Esophagus squamous epithelium (tissue), 5 donors: ENCODE results near the gene TNIK. TPM values are rescaled to one million over a fixed set of nuclear protein-coding genes. Genes with fewer than 3 reads are reported as not detected.
A peak's percentile ranks its signal among the peaks of the same experiment; 100 is the strongest.

Experiments used
- DNase-seq: peaks from one replicate; lab custom pipeline; 2025; lab: John Stamatoyannopoulos, UW
- H3K27ac ChIP-seq, 4 donors: fragments of 200-600 bp; sonication (generic); one replicate each; pipeline ENCODE4 v1.5.1; 2016 to 2019; ENCODE audit warnings: mild to moderate bottlenecking in 1 of 4
- H3K27me3 ChIP-seq, 4 donors: fragments of 200-600 bp; sonication (generic); 1 replicate in 3 of 4; 2 replicates in 1 of 4; pipeline versions ENCODE4 v1.5.1 to v1.6.0; 2017 to 2021; ENCODE audit warnings: antibody characterized with exemption in 1 of 4
- H3K36me3 ChIP-seq, 3 donors: fragments of 200-600 bp; sonication (generic); one replicate each; pipeline ENCODE4 v1.5.1; 2016 to 2019
- H3K4me1 ChIP-seq, 3 donors: fragments of 200-600 bp; sonication (generic); one replicate each; pipeline ENCODE4 v1.5.1; 2017 to 2019
- H3K4me3 ChIP-seq, 4 donors: fragments of 200-600 bp; sonication (generic); 1 replicate in 3 of 4; 2 replicates in 1 of 4; pipeline ENCODE4 v1.5.1; 2016 to 2019; ENCODE audit warnings: mild to moderate bottlenecking in 2 of 4, moderate library complexity in 1 of 4
- H3K9me3 ChIP-seq, 3 donors: fragments of 200-600 bp; sonication (generic); one replicate each; pipeline ENCODE4 v1.5.1; 2016 to 2019
- CTCF ChIP-seq, 6 experiments: fragments of 450-650 bp in 4 of 6; fragments of 200-600 bp in 2 of 6; sonication (generic) in 2 of 6; IDR thresholded peaks; one replicate each; pipeline ENCODE4 v1.5.1; 2016 to 2019; ENCODE audit warnings: antibody characterized with exemption in 6 of 6, mild to moderate bottlenecking in 4 of 6, moderate library complexity in 4 of 6
- POLR2A ChIP-seq, 4 donors: fragments of 450-650 bp; IDR thresholded peaks; one replicate each; pipeline ENCODE4 v1.6.1; 2017; ENCODE audit warnings: antibody characterized with exemption in 4 of 4, mild to moderate bottlenecking in 4 of 4, moderate library complexity in 3 of 4
- WGBS, 2 donors: methylation state at CpG; one replicate each; pipeline ENCODE4 v1.1.5; 2018; 5-methylcytosine and 5-hydroxymethylcytosine counted together
- intact Hi-C: fragments of 100-400 bp; cut with DNase I; formaldehyde crosslinking; loops from one replicate; pipeline ENCODE4 v1.15.0; 2022
- total RNA-seq, 4 donors: library from RNA; depleted of rRNA; stranded (reverse); fragments of >200 nt; gene quantifications; one replicate each; pipeline ENCODE4 v1.1.0, GENCODE V29; 2016
- donor health status: DM: yes; HTN: yes; CAD: no.

TNIK gene
- total RNA-seq, 4 donors from 2014 or later, result 2.2 to 11.6 (median 4.7) TPM

GRCh38 chr3:171301002-171301401, 159.2 kb downstream of the TNIK start:
- intact Hi-C loops, result no loop called here
- H3K36me3 ChIP-seq, result no peaks in the 10 kb centered on the region
- TF ChIP-seq CTCF (IDR thresholded peaks at IDR 0.05), result no peak
- no peak for TF ChIP-seq POLR2A (IDR thresholded peaks at IDR 0.05)
- no peak overlapping the region for H3K4me3 ChIP-seq
- 92 to 100% methylated on average over 1 of the region's 1 CpG for WGBS, 2 donors
- DNase-seq, result no peak
- H3K4me1 ChIP-seq, result peaks cover 0 to 5% (median 0%) of the 10 kb centered on the region in 3 donors
- H3K27ac ChIP-seq, result no peak overlapping the region
- no peaks in the 10 kb centered on the region for H3K27me3 ChIP-seq
- H3K9me3 ChIP-seq, result no peaks in the 10 kb centered on the region

GRCh38 chr3:171297951-171298350, 162.3 kb downstream of the TNIK start:
- Histone ChIP-seq H3K4me1 (peaks cover 0 to 7% (median 0%) of the 10 kb centered on the region in 3 donors), H3K4me3 (no peak overlapping the region), H3K27ac (no peak overlapping the region), H3K36me3 (no peaks in the 10 kb centered on the region), H3K27me3 (no peaks in the 10 kb centered on the region), H3K9me3 (no peaks in the 10 kb centered on the region)
- 0 to 50% methylated on average over 1 of the region's 1 CpG for WGBS, 2 donors
- TF ChIP-seq POLR2A (IDR thresholded peaks at IDR 0.05) (no peak), CTCF (IDR thresholded peaks at IDR 0.05) (no peak)
- DNase-seq, result no peak
- intact Hi-C loops, result no loop called here

- no peak for DNase-seq
- intact Hi-C loops, result no loop called here
- no peaks in the 10 kb centered on the region for H3K36me3 ChIP-seq
- no peak overlapping the region for H3K27ac ChIP-seq
- no peak overlapping the region for H3K4me3 ChIP-seq
- H3K9me3 ChIP-seq, result no peaks in the 10 kb centered on the region
- H3K27me3 ChIP-seq, result no peaks in the 10 kb centered on the region
- H3K4me1 ChIP-seq, result peaks cover 0 to 8% (median 0%) of the 10 kb centered on the region in 3 donors
- TF ChIP-seq CTCF (IDR thresholded peaks at IDR 0.05) (no peak), POLR2A (IDR thresholded peaks at IDR 0.05) (no peak)
- WGBS, 2 donors, result 85 to 88% methylated on average over 2 of the region's 2 CpGs
These were observed 163.0 kb downstream of the TNIK start for GRCh38 chr3:171297207-171297606.

GRCh38 chr3:171295484-171296373, 164.5 kb downstream of the TNIK start:
- Histone ChIP-seq H3K4me3 (no peak overlapping the region), H3K9me3 (no peaks in the 10 kb centered on the region), H3K4me1 (peaks cover 0 to 8% (median 0%) of the 10 kb centered on the region in 3 donors), H3K27ac (peak overlapping the region in 2 of 4 donors; percentile 10 to 23), H3K36me3 (no peaks in the 10 kb centered on the region), H3K27me3 (no peaks in the 10 kb centered on the region)
- WGBS, 2 donors, result 50 to 60% methylated on average over 4 to 5 of the region's 5 CpGs
- no peak for DNase-seq
- intact Hi-C loops, result no loop called here
- no peak for TF ChIP-seq POLR2A (IDR thresholded peaks at IDR 0.05)
- no peak for TF ChIP-seq CTCF (IDR thresholded peaks at IDR 0.05)

GRCh38 chr3:171293142-171293782, 166.9 kb downstream of the TNIK start:
- no peaks in the 10 kb centered on the region for H3K36me3 ChIP-seq
- H3K4me1 ChIP-seq, result peaks cover 0 to 8% (median 0%) of the 10 kb centered on the region in 3 donors
- no peak for DNase-seq
- intact Hi-C loops, result no loop called here
- WGBS, 2 donors, result 75 to 78% methylated on average over 1 of the region's 1 CpG
- H3K27me3 ChIP-seq, result no peaks in the 10 kb centered on the region
- TF ChIP-seq CTCF (IDR thresholded peaks at IDR 0.05) (no peak), POLR2A (IDR thresholded peaks at IDR 0.05) (no peak)
- H3K4me3 ChIP-seq, result no peak overlapping the region
- no peak overlapping the region for H3K27ac ChIP-seq
- H3K9me3 ChIP-seq, result no peaks in the 10 kb centered on the region
